RWPE2 (cell line): ENCODE results near the gene TRAK1.

Experiments used
- ATAC-seq: fragments of 200-7000 bp; cut with Tn5 transposase; 3 replicates; pipeline ENCODE4 v1.9.1; 2021; ENCODE audit warnings: low read depth
- DNase-seq: peaks from one replicate; pipeline ENCODE4 v3.0.0-alpha.2; 2020; ENCODE audit warnings: low spot score
- H3K27ac ChIP-seq: fragments of 450-650 bp; 2 replicates; pipeline ENCODE4 v1.5.1; 2017; ENCODE audit warnings: mild to moderate bottlenecking; ENCODE audit not compliant: poor library complexity, severe bottlenecking
- H3K27me3 ChIP-seq: fragments of 250-450 bp; sonication (Bioruptor Pico); 2 replicates; pipeline ENCODE4 v1.5.1; 2021; ENCODE audit warnings: mild to moderate bottlenecking, moderate library complexity; ENCODE audit not compliant: insufficient read depth, poor library complexity, severe bottlenecking
- H3K36me3 ChIP-seq: fragments of 250-450 bp; sonication (Bioruptor Pico); 2 replicates; pipeline ENCODE4 v1.5.1; 2020; ENCODE audit warnings: low read depth, mild to moderate bottlenecking, moderate library complexity
- H3K4me1 ChIP-seq: fragments of 250-450 bp; sonication (Bioruptor Pico); 2 replicates; pipeline ENCODE4 v1.5.1; 2021; ENCODE audit warnings: mild to moderate bottlenecking, moderate library complexity; ENCODE audit not compliant: insufficient read depth, poor library complexity, severe bottlenecking
- H3K4me3 ChIP-seq: fragments of 250-450 bp; sonication (Bioruptor Pico); 2 replicates; pipeline ENCODE4 v1.5.1; 2021; ENCODE audit warnings: mild to moderate bottlenecking, moderate library complexity; ENCODE audit not compliant: severe bottlenecking
- H3K9me3 ChIP-seq: fragments of 250-450 bp; sonication (Bioruptor Pico); 2 replicates; pipeline ENCODE4 v1.5.1; 2021; ENCODE audit warnings: mild to moderate bottlenecking, moderate library complexity; ENCODE audit not compliant: severe bottlenecking
- TF ChIP-seq, protein P1 (sequence below): fragments of 450-650 bp; IDR thresholded peaks from one replicate; pipeline ENCODE4 v1.5.1; 2017; ENCODE audit warnings: mild to moderate bottlenecking, moderate library complexity; ENCODE audit not compliant: poor library complexity, severe bottlenecking

The TRAK1 gene

DNA sequence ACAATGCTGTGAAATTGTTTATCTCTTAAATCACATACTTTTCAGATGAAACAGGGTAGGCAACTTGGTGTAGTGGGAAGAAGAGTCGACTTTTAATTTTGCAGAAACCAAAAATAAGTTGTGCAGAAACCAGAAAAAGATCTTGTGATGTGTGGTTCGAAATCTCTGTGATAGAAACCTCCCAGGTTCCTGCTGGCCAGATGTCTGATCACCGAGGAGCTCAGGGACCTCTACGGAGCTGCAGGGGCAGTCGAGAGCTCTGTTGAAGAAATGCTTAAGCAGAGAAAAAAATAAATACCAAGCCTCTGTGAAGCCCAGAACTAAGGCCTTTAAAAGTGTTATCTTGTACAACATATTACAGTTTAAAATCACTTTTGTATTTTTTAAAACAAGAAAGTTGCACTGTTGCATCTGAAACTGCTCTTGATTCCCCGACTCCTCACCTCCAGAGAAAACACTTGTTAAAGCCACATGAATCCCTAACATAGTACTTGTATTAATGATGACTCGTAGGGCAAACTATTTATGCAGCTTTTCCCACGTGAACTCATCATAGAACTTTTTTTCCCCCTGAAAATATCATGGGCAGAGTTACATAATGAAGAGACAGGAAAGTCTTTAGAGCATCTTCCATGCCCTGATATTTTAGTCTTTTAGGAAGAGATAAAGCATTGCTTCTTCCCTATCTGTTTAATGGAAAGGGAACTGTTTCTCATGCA, 123.6 kb downstream of the TRAK1 start:
- Histone ChIP-seq H3K27ac (no peak overlapping the region), H3K36me3 (peaks cover 14% of the 10 kb centered on the region), H3K9me3 (no peaks in the 10 kb centered on the region), H3K27me3 (no peaks in the 10 kb centered on the region), H3K4me3 (no peak overlapping the region), H3K4me1 (no peaks in the 10 kb centered on the region)
- ATAC-seq (peak; percentile 35; the same call in 1 of the 3 replicates), DNase-seq (no peak)
- TF ChIP-seq, protein P1, sequence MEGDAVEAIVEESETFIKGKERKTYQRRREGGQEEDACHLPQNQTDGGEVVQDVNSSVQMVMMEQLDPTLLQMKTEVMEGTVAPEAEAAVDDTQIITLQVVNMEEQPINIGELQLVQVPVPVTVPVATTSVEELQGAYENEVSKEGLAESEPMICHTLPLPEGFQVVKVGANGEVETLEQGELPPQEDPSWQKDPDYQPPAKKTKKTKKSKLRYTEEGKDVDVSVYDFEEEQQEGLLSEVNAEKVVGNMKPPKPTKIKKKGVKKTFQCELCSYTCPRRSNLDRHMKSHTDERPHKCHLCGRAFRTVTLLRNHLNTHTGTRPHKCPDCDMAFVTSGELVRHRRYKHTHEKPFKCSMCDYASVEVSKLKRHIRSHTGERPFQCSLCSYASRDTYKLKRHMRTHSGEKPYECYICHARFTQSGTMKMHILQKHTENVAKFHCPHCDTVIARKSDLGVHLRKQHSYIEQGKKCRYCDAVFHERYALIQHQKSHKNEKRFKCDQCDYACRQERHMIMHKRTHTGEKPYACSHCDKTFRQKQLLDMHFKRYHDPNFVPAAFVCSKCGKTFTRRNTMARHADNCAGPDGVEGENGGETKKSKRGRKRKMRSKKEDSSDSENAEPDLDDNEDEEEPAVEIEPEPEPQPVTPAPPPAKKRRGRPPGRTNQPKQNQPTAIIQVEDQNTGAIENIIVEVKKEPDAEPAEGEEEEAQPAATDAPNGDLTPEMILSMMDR: no peak

DNA sequence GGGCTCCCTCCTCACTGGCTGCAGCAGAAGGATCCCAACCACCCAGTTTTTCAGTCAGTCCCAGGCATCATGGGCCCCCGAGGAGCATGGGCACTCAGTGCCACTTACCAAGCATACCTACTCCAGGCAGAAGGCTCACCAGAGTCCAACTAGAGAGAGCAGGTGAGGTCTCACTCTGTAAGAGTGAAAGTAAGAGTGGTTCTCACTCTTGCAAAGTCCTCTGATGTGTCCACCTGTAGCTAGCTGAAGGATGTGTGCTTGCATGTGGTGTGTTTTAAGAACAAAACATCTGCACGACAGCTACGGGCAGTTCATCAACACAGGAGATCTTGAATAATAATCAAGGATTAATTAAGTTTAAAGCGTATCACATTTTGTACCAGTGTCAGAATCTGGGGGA, 125.1 kb downstream of the TRAK1 start:
- TF ChIP-seq, protein P1: no peak
- no peak for DNase-seq
- H3K9me3 ChIP-seq: no peaks in the 10 kb centered on the region
- no peaks in the 10 kb centered on the region for H3K27me3 ChIP-seq
- no peak overlapping the region for H3K4me3 ChIP-seq
- no peaks in the 10 kb centered on the region for H3K4me1 ChIP-seq
- no peak overlapping the region for H3K27ac ChIP-seq
- ATAC-seq: no peak
- H3K36me3 ChIP-seq: peaks cover 12% of the 10 kb centered on the region; the same call in 1 of the 2 replicates

DNA sequence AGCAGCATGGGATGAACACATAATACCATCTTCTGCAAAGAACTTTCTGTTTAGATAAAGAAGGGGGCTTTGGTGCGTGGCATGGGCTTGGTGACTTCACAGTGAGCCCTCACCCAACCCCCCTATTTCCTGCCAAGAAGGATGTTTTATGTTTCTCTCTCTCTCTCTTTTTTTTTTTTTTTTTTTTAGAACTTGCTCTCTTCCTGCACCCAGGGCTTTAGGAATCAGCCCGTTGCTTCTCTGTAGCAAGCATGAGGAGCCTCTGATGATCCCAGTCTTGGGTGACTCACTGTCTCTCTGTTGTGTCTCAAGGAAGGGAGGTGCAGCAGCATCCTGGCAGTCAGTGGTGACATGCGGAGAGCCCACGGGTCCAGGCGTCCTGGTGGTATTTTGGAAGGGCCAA, 125.8 kb downstream of the TRAK1 start:
- H3K4me1 ChIP-seq: no peaks in the 10 kb centered on the region
- H3K27ac ChIP-seq: no peak overlapping the region
- no peaks in the 10 kb centered on the region for H3K27me3 ChIP-seq
- H3K9me3 ChIP-seq: no peaks in the 10 kb centered on the region
- ATAC-seq (no peak), DNase-seq (no peak)
- H3K36me3 ChIP-seq: peaks cover 6% of the 10 kb centered on the region; the same call in 1 of the 2 replicates
- H3K4me3 ChIP-seq: no peak overlapping the region
- TF ChIP-seq, protein P1: no peak

DNA sequence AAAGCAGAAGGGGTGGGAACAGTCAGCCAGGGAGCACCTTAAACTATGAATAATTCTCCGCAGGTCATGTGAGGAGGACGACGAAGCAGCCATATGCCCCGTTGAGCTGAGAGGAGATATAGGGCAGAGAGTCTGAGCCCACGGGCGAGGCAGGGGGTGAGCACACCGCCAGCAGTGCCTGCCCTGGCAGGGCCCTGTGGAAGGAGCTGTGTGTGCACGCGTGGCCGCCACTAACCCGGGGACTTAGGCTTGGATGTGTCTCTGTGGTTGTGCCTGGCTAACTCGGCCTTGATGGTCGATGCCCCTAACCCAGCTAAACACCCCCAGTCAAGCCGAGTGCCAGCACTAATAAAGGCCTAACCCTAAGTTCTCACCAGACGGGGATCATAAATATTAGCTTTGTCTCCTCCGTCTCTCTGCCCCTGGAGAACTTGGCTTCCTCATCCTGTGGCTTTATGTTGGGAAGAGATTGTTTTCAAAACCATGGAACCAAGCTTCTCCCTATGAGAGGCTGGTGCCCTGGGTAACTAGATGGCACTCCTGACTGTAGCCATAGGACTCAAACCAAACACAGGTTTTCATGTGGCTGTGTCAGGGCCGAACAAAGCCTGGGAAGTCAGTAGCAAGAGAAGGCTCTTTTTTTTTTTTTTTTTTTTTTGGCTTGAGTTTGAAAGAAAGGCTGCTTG, 129.4 kb downstream of the TRAK1 start:
- H3K4me3 ChIP-seq: no peak overlapping the region
- peaks cover 9% of the 10 kb centered on the region for H3K36me3 ChIP-seq
- TF ChIP-seq, protein P1: no peak
- no peaks in the 10 kb centered on the region for H3K27me3 ChIP-seq
- DNase-seq (no peak), ATAC-seq (no peak)
- no peak overlapping the region for H3K27ac ChIP-seq
- H3K4me1 ChIP-seq: no peaks in the 10 kb centered on the region
- no peaks in the 10 kb centered on the region for H3K9me3 ChIP-seq
